DOHH2 (cell line): ENCODE data around the gene OR4D1.

Source experiments
- H3F3A ChIP-seq: fragments of 200-600 bp; sonication (generic), shearing (Covaris generic); 2 replicates; pipeline ENCODE4 v1.6.0; 2016; ENCODE audit warnings: antibody characterized with exemption, mild to moderate bottlenecking; ENCODE audit not compliant: control insufficient read depth, insufficient read depth
- H3K27ac ChIP-seq: fragments of 200-600 bp; sonication (generic); 2 replicates; pipeline ENCODE4 v1.5.1; 2014; ENCODE audit warnings: low read depth, mild to moderate bottlenecking, low read length, moderate library complexity
- H3K27me3 ChIP-seq: fragments of 200-600 bp; sonication (generic); 2 replicates; pipeline ENCODE4 v1.6.1; 2014; ENCODE audit warnings: mild to moderate bottlenecking, low read length, mixed read lengths; ENCODE audit not compliant: control insufficient read depth
- H3K36me3 ChIP-seq: fragments of 200-600 bp; sonication (generic); 2 replicates; pipeline ENCODE4 v1.6.1; 2014; ENCODE audit warnings: mild to moderate bottlenecking, low read length, moderate library complexity, mixed read lengths; ENCODE audit not compliant: control insufficient read depth
- H3K4me1 ChIP-seq: fragments of 200-600 bp; sonication (generic); 2 replicates; pipeline ENCODE4 v1.6.1; 2014; ENCODE audit warnings: mild to moderate bottlenecking, low read length, mixed read lengths; ENCODE audit not compliant: control insufficient read depth
- H3K4me2 ChIP-seq: fragments of 200-600 bp; sonication (generic); 2 replicates; pipeline ENCODE4 v1.6.0; 2014; ENCODE audit warnings: mild to moderate bottlenecking, low read length, moderate library complexity
- H3K4me3 ChIP-seq: fragments of 200-600 bp; sonication (generic); 2 replicates; pipeline ENCODE4 v1.5.1; 2014; ENCODE audit warnings: mild to moderate bottlenecking, low read length, mixed read lengths
- H3K79me2 ChIP-seq: fragments of 200-600 bp; sonication (generic); 2 replicates; pipeline ENCODE4 v1.6.1; 2014; ENCODE audit warnings: mild to moderate bottlenecking, low read length, mixed read lengths; ENCODE audit not compliant: control insufficient read depth
- H3K9me2 ChIP-seq: fragments of 200-600 bp; sonication (generic); replicated peaks from 2 replicates; pipeline ENCODE4 v1.6.1; 2014; ENCODE audit warnings: mild to moderate bottlenecking, low read length, mixed read lengths; ENCODE audit not compliant: control insufficient read depth
- H3K9me3 ChIP-seq: fragments of 200-600 bp; sonication (generic); 2 replicates; pipeline ENCODE4 v1.6.1; 2014; ENCODE audit warnings: antibody characterized with exemption, low read length, mixed read lengths; ENCODE audit not compliant: control insufficient read depth, insufficient read depth
- H4K20me1 ChIP-seq: fragments of 200-600 bp; sonication (generic); 2 replicates; pipeline ENCODE4 v1.6.0; 2014; ENCODE audit warnings: low read depth, mild to moderate bottlenecking, antibody characterized with exemption, low read length, moderate library complexity; ENCODE audit not compliant: control insufficient read depth, insufficient read depth
- EZH2phosphoT487 ChIP-seq: fragments of 200-600 bp; sonication (generic); IDR thresholded peaks from 2 replicates; pipeline ENCODE4 v1.6.1; 2017; ENCODE audit warnings: borderline replicate concordance, mild to moderate bottlenecking, antibody characterized with exemption, low read length, moderate library complexity, mixed read lengths
- TF ChIP-seq, protein P1 (sequence below): fragments of 200-600 bp; sonication (generic); IDR thresholded peaks from one replicate; pipeline ENCODE4 v1.5.1; 2014; ENCODE audit warnings: antibody characterized with exemption, mild to moderate bottlenecking, low read depth, low read length; ENCODE audit not compliant: poor library complexity, severe bottlenecking

OR4D1 gene

GRCh38 chr17:58107306-58107705, 40.9 kb upstream of the OR4D1 start:
- H3F3A ChIP-seq = no peaks in the 10 kb centered on the region

GRCh38 chr17:58109197-58109596, 39.0 kb upstream of the OR4D1 start:
- Histone ChIP-seq H3K4me1 (no peaks in the 10 kb centered on the region), H3K9me2 (no peaks in the 10 kb centered on the region), H3K27ac (no peak overlapping the region), H3K4me2 (no peak overlapping the region), H3K9me3 (no peaks in the 10 kb centered on the region), H3F3A (no peaks in the 10 kb centered on the region), H3K4me3 (no peak overlapping the region), H3K36me3 (no peaks in the 10 kb centered on the region), H3K79me2 (no peaks in the 10 kb centered on the region), H4K20me1 (no peaks in the 10 kb centered on the region), H3K27me3 (peaks cover 9% of the 10 kb centered on the region)
- no peak for TF ChIP-seq EZH2phosphoT487
- TF ChIP-seq, protein P1, sequence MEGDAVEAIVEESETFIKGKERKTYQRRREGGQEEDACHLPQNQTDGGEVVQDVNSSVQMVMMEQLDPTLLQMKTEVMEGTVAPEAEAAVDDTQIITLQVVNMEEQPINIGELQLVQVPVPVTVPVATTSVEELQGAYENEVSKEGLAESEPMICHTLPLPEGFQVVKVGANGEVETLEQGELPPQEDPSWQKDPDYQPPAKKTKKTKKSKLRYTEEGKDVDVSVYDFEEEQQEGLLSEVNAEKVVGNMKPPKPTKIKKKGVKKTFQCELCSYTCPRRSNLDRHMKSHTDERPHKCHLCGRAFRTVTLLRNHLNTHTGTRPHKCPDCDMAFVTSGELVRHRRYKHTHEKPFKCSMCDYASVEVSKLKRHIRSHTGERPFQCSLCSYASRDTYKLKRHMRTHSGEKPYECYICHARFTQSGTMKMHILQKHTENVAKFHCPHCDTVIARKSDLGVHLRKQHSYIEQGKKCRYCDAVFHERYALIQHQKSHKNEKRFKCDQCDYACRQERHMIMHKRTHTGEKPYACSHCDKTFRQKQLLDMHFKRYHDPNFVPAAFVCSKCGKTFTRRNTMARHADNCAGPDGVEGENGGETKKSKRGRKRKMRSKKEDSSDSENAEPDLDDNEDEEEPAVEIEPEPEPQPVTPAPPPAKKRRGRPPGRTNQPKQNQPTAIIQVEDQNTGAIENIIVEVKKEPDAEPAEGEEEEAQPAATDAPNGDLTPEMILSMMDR = no peak

More at GRCh38 chr17:58107306-58107705, 40.9 kb upstream of the OR4D1 start:
- Histone ChIP-seq H3K27ac (no peak overlapping the region), H4K20me1 (no peaks in the 10 kb centered on the region), H3K9me2 (no peaks in the 10 kb centered on the region), H3K4me2 (no peak overlapping the region), H3K4me3 (no peak overlapping the region), H3K9me3 (no peaks in the 10 kb centered on the region), H3K36me3 (no peaks in the 10 kb centered on the region), H3K27me3 (peaks cover 6% of the 10 kb centered on the region), H3K79me2 (no peaks in the 10 kb centered on the region), H3K4me1 (no peaks in the 10 kb centered on the region)
- no peak for TF ChIP-seq EZH2phosphoT487
- TF ChIP-seq, protein P1 = no peak

DNA sequence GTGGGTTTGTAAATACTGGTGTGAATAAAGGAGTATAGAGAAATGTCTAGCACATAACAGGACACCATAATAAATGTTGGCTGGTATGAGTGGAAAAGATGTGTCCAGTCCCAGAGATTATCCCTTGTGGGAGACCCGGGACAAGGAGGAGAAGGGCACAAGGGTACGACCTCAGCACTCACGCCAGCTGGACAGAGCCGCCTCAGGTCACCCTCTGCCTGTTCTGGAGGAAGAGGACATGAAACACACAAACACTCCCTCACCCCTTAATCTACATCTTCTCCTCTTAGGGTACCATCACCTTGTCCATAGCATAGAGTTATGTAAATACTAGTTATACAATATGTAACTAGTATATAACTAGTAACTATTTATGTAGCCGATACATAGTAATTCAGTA, 38.2 kb upstream of the OR4D1 start:
- H3F3A ChIP-seq = no peaks in the 10 kb centered on the region
- H3K4me1 ChIP-seq = no peaks in the 10 kb centered on the region
- H3K27ac ChIP-seq = no peak overlapping the region
- TF ChIP-seq EZH2phosphoT487 = no peak
- TF ChIP-seq, protein P1 = no peak
- no peaks in the 10 kb centered on the region for H3K9me2 ChIP-seq
- H3K27me3 ChIP-seq = peaks cover 10% of the 10 kb centered on the region
- no peaks in the 10 kb centered on the region for H4K20me1 ChIP-seq
- no peak overlapping the region for H3K4me3 ChIP-seq
- no peaks in the 10 kb centered on the region for H3K9me3 ChIP-seq
- no peak overlapping the region for H3K4me2 ChIP-seq
- no peaks in the 10 kb centered on the region for H3K36me3 ChIP-seq
- H3K79me2 ChIP-seq = no peaks in the 10 kb centered on the region

DNA sequence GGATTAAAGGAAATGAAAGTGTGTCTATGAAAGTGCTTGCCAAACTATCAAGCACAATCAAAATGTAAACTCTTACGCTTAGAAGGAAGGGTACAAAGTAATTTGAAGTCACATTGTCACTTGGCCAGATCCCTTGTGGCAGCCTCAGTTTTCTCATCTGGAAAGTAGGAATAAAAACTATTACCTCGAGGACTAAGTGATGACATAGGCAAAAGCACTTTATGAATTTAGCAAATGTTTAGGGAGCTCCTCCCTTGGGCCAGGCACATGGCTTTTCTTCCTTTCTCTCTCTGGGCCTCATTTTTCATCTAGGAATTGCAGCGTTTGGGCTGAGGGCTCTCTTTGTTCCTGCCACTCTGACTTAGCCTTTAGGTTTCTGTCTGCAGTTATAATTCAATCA, 36.5 kb upstream of the OR4D1 start:
- no peak overlapping the region for H3K27ac ChIP-seq
- H3K4me3 ChIP-seq = no peak overlapping the region
- no peak overlapping the region for H3K4me2 ChIP-seq
- no peaks in the 10 kb centered on the region for H3K36me3 ChIP-seq
- peaks cover 10% of the 10 kb centered on the region for H3K27me3 ChIP-seq
- H3K9me2 ChIP-seq = no peaks in the 10 kb centered on the region
- no peaks in the 10 kb centered on the region for H4K20me1 ChIP-seq
- no peaks in the 10 kb centered on the region for H3K9me3 ChIP-seq
- H3K4me1 ChIP-seq = no peaks in the 10 kb centered on the region
- H3K79me2 ChIP-seq = no peaks in the 10 kb centered on the region
- no peaks in the 10 kb centered on the region for H3F3A ChIP-seq
- no peak for TF ChIP-seq EZH2phosphoT487
- TF ChIP-seq, protein P1 = no peak
